ENCODE measurements around the gene ACSL3.

Gene ACSL3

GRCh38 chr2:222992137-222992536 lies 131.3 kb downstream of the ACSL3 start:
- TF ChIP-seq CTCF (IDR thresholded peaks at IDR 0.05; ENCODE audit: low read depth, low read length, missing control alignments), result no peak
- no peak for DNase-seq (ENCODE audit: extremely low read depth, low read depth)
- H3K4me3 ChIP-seq (replicated peaks; ENCODE audit: low read depth, low read length), result no peak overlapping the region
